HG02623 (cell line): ENCODE results near the gene TWF2.

Experiments used
- ATAC-seq: cut with Tn5 transposase; IDR thresholded peaks from one replicate; pipeline ENCODE4 v1.9.1; 2021; ENCODE audit warnings: moderate library complexity; ENCODE audit not compliant: unreplicated experiment

Gene TWF2

GRCh38 chr3:52259035-52259434 is 20.1 kb upstream of the TWF2 start:
- no peak for ATAC-seq

DNA sequence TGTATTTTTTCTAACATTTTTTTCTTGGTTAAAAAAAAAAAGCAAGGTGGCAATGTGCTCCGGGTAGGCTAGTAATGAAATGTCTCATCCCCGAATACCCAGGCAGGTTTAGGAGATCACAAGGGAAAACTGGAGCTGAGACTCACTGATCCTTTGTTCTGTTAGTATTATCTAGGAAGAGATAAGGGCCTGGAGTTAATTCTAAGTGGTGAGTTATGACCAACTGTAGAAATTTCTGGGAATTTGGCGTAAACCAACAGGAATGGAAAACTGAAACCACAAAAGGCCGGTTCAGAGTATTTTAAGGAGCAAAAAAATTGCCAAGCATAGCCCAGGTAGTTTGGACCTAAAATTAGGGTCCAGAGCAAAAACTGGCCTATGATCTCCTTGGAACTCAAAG is 19.0 kb upstream of the TWF2 start:
- ATAC-seq = no peak

- ATAC-seq = no peak
Observed at GRCh38 chr3:52256622-52257021, 17.7 kb upstream of the TWF2 start.

DNA sequence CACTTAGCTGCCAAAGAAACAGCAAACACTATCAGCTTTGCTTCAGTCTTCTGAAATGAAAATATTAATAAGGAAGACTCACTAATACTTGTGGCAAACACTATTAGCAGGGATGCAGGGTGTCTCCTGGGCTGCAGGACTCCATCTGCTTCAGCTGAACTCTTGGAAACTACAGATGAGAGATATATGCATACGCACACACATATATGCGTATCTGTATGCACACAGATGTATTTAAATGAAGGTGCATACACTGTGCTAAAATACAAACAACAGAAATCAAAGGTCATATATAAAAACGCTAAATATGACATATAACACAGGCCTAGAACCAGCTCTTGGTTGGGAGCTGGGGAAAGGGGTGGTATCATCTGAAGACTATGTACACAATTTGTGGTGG is 17.2 kb upstream of the TWF2 start:
- ATAC-seq = no peak

DNA sequence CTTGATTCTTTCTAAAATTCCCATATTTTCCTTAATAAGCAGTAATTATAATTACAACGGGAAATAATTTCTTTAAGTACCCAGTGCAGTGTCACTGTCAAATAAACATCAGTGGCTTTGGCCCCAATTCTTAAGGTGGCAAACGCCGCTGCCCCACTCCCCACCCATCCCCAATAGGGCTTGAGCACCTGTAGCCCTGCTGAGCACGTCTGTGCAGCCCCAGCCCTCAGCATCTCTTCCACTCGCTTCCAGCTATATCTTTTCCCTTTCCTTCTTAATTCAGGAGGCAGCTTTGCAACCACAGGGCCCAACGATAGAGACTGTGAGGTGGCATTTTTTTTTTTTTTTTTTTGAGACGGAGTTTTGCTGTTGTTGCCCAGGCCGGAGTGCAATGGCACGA is 15.7 kb upstream of the TWF2 start:
- ATAC-seq = no peak

- peak; percentile 91 for ATAC-seq
Observed at GRCh38 chr3:52253314-52254304, 14.7 kb upstream of the TWF2 start.

DNA sequence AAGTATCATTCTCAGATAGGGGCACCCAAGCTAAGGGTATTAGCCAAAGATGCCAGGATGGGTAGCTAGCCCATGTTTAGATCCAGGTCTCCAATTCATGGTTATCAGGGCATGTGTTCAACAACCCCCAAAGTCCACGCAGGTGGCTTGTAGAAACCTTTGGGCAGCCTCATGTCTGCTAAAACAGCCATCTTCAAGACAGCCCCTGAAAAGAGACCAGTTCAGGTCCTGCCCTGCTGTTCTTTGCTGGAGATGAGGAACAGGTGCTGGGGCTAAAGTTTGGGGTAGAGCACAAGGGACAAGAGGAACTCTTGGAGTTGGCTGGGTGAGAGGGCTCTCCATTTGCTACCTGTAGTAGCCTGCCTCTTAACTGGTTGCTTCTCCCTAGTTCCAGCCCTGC is 11.2 kb upstream of the TWF2 start:
- ATAC-seq = no peak

GRCh38 chr3:52249683-52250082 is 10.7 kb upstream of the TWF2 start:
- ATAC-seq = no peak

DNA sequence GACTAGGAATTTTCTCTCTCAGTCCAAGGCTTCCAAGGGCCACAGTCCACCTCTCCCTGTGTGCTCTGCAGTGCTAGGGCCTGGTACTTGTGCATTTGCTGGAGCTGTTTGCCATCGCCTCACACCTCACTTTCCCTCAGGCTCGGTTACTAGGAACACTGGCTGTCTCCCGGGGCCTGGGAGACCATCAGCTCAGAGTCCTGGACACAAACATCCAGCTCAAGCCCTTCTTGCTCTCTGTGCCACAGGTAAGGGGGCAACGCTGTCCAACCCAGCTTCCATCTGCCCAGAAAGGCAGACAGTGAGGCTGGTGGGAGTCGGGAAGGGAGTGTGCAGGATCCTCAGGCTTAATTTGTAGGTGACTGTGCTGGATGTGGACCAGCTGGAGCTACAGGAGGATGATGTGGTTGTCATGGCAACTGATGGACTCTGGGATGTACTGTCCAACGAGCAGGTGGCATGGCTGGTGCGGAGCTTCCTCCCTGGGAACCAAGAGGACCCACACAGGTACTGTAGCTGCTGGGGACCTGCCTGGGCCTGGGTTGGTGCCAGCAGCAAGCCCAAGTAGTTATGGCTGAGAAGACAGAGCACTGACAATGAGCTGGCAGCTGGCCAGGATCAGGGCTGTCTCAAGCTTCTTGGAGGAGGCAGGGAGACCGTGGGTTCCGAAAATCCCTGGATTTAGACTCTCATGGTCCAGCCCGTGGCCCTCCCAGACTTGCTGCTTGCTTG is 10.0 kb upstream of the TWF2 start:
- no peak for ATAC-seq

DNA sequence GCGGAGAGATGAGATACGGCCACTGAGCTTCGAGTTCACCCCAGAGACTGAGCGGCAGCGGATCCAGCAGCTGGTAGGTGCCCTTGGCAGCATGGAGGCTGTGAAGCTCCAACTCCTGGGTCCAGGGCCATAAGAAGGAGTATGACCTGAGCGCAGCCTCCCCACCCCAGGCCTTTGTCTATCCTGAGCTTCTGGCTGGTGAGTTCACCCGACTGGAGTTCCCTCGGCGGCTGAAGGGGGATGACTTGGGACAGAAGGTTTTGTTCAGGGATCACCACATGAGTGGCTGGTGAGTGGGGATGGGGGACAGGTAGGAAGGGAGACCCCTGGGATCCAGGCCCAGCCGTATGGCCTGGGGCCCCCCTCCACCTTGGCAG is 9.2 kb upstream of the TWF2 start:
- no peak for ATAC-seq

DNA sequence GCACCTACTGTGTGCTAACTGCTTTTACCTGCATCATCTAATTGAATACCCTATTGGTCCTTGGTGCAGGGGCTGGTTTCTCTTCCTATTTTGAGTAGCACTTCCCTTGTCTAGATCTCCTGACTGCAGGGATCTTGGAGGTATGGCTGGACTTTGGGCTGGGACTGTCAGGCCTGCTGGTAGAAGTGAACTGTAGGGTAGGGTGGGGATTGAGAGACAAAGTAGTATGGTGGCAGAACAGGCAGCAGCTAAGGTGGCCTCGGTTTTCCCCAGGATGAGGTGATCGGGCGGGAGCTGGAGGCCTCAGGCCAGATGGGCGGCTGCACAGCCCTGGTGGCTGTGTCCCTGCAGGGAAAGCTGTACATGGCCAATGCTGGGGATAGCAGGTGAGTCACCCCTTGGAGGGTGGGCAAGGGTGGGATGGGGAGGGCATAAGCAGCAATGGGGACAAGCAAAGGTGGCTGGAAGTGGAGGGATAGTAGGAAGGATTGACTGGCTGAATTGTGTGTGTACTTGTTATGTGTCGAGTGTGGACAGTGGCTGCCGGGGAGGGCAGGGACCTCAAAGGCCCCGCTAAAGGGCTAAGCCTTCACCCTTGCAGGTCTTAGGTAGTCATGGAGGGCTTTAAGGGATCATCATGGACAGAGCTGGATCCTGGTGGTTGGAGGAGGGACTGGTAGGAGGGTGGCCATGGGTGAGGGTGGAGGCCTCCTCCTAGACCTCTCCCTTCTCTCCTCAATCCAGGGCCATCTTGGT is 8.6 kb upstream of the TWF2 start:
- no peak for ATAC-seq

- no peak for ATAC-seq
Observed at GRCh38 chr3:52246728-52247408, 7.9 kb upstream of the TWF2 start.

DNA sequence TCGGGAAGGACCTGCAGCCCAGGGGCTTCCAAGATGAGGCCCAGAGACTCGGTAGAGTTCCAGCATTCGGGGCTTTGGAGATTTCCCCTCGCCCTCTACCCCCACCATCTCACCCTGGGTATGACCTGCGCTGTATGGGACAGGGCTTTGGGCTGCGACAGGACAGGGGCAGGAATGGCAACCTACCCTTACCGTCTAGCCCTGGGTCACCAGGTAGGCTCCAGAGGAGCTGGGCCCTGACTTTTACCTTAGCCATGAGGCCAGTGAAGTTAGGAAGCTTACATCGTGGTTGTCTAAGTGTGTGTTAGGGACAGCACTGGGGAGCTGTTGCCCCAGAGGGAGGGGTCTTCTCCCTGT is 7.3 kb upstream of the TWF2 start:
- ATAC-seq = no peak

DNA sequence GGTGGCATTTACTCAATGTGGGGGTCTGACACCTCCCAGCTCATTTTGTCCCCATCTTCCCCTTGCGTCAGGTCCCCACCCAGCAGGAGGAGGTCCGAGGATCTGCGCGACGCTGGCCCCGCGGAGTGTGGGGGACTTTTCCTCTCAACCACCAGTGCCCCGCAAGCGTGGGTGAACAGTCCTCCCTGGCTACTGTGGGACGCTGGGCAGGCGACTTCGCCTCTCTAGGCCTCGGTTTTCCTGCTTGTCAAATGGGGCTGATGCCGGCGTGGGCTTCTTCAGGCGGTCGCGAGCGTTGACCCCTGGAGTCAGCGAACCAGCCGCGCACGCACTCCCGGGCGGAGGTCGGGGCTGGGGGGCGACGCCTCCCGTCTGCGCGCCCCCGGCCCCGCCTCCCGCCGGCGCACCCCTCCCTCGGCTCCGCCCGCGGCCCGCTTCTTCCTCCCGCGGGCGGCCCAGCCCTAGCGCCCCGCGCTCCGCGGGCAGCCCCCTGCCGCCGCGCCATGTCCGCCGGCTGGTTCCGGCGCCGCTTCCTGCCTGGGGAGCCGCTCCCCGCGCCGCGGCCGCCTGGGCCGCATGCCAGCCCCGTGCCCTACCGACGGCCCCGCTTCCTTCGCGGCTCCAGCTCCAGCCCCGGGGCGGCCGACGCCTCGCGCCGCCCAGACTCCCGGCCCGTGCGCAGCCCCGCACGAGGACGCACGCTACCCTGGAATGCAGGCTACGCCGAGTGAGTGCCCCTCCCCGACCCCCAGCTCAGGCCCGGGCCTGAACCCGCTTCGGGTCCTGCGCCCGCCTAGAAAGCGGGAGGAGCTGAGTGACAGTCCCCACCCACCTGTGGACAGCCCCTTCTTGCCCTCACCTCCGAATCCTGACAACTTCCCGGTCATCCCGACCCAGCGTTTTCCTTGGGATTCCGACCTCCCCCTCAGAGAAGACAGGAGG is 6.6 kb upstream of the TWF2 start, which contains the start of gene PPM1M:
Gene PPM1M, plus strand, starts transcription at position 438 of the 942 bp plus-strand sequence. Its CDS starts 66 bp downstream, at position 504.
- ATAC-seq = no peak

- no peak for ATAC-seq
Observed at GRCh38 chr3:52243791-52244628, 5.1 kb upstream of the TWF2 start.

DNA sequence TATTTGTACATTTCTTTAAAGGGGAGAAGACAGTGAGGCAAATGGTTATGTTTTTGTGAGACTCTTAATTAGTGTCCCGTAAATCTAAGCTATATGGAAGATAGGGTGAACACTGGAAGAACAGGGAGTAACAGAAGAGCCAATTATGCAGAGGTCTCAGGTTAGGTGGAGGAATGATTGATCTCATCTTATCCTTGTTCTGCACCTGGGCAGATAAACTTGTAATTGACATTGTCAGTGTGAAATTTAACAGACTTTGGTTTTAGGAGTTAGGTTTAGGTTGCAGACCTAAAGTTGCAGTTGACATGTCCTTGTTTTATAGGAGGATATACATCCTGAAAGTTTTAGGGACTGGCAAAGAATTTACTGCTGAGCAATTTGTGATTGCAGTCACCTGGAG is 3.1 kb upstream of the TWF2 start:
- ATAC-seq = no peak

DNA sequence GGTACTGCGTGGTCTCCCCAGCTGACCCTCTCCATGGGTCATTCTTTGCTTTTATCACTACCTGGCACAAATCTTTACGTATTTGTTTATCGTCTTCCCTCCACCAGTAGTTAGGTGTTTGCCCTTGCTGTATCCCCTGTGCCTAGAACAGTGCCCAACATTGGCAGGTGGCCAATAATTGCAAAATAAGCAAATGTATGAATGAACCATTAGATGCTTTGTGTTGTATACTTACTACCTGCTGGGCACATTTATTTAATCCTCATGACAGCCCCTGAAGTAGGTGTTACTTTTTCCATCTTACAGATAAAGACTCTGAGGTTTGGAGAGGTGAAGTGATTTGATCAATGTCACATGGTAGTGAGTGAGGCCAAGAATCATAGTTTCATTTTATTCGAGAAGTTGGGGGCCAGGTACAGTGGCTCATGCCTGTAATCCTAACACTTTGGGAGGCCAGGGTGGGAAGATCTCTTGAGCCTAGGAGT is 2.0 kb upstream of the TWF2 start:
- no peak for ATAC-seq

DNA sequence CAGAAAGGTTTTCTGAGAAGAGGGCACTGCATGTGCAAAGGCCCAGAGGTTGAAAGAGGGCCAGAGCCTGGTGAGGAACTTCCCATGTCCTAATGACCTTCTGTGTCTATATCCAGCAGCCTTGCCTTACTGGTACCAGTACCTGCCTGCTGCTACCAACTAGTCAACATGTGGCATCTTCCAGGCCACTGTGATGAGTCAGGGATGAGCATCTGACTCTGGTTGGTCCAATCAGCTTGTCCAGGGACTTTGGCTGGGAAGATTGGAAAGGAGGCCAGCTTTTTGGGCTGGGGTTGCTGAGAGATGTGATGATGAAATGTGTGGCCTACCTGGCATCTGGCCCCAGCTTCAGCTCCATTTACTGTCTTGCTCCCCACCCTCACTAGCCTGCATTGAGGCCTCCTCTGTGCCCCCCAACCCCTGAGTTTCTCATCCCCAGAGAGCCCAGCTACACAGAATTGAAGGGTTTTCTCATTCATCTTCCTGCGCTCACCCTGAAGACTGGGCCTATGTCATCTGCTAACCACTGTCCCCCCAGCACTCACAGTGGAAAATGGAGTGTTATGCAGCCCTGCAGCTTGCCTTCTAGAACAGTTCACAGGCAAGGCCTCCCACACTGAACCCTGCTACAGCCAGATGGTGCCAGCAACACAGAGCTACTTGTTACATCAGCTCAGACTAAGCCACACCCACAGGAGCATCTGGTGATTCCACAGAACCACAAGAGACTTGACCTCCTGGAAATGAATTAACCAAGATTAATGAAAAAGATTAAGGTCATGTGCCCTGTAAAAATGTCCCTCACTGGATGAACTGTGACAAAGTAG is 1.3 kb upstream of the TWF2 start:
- no peak for ATAC-seq
